GM20431 (cell line): ENCODE measurements around the gene TNFRSF1B.

Experiments used
- in situ Hi-C: fragments of 300-500 bp; cut with MseI, MboI; formaldehyde crosslinking; loops from one replicate; pipeline ENCODE4 v1.15.0; 2020; ENCODE audit warnings: low sequenced_read_pairs; ENCODE audit not compliant: unreplicated experiment

The TNFRSF1B gene

DNA sequence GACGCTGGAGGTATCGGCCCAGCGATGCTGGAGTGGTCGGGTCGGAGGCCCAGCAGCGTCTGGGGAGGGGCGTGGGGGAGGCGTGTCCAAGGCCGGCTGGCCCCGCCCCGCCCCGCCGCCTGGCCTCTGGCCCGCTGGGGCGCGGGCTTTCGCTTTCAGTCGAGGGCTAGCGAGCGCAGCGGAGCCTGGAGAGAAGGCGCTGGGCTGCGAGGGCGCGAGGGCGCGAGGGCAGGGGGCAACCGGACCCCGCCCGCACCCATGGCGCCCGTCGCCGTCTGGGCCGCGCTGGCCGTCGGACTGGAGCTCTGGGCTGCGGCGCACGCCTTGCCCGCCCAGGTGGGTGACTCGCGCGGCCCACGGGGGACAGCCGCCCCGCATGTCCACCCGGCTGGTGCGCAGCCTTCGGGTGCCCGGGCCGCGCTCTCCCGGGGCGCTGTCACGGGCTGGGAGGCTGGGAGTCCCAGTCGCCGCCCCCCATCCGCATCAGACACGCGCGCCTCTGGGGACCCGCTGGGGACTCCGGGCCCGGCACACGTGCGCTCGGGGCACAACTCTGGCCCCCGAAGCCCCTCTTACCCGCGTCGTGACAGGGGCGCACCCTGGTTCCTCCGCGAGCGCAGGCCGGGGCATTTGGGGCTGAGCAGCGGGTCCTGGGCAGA, at the start of gene TNFRSF1B:
Gene TNFRSF1B (plus strand): TSS at position 158 of the 659 bp plus-strand sequence. CDS start 101 bp downstream, at position 259.
- in situ Hi-C loops, result no loop called here

GRCh38 chr1:12121212-12122003, 45.4 kb upstream of the TNFRSF1B start:
- in situ Hi-C loops, result loop anchor here (5.0 to 25.0 kb wide), 2 partner anchors 86 to 491 kb away; partner anchors contain the start of gene DHRS3

GRCh38 chr1:12123172-12123571, 43.6 kb upstream of the TNFRSF1B start:
- in situ Hi-C loops, result loop anchor here (5.0 to 25.0 kb wide), 2 partner anchors 84 to 489 kb away; partner anchors contain the start of gene DHRS3

GRCh38 chr1:12124693-12125421, 41.9 kb upstream of the TNFRSF1B start:
- in situ Hi-C loops, result loop anchor here (5.0 to 25.0 kb wide), 2 partner anchors 82 to 487 kb away; partner anchors contain the start of gene DHRS3

- in situ Hi-C loops, result no loop called here
These were observed 41.1 kb upstream of the TNFRSF1B start for GRCh38 chr1:12125422-12126355.

GRCh38 chr1:12126781-12127180, 40.0 kb upstream of the TNFRSF1B start:
- in situ Hi-C loops, result no loop called here

- in situ Hi-C loops, result no loop called here
These were observed 39.5 kb upstream of the TNFRSF1B start for GRCh38 chr1:12127206-12127810.

GRCh38 chr1:12128120-12128519, 38.7 kb upstream of the TNFRSF1B start:
- in situ Hi-C loops, result no loop called here

DNA sequence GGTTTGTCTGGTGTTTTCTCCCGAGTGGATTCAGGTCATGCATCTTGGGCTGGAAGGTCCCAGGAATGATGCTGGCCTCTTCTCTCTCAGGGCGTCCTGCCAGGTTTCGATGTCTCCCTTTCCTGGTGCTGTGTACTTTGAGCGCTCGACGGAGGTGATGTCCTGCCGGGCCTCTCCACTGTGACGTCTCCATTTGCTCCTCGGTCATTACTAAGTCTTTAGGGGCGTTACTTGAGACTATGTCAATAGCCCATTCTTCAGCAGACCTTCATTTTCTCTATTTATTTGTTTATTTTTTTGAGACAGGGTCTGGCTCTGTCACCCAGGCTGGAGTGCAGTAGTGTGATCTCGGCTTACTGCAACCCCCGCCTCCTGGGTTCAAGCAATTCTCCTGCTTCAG, 37.2 kb upstream of the TNFRSF1B start:
- in situ Hi-C loops, result no loop called here

- in situ Hi-C loops, result no loop called here
These were observed 36.2 kb upstream of the TNFRSF1B start for GRCh38 chr1:12130466-12131130.

DNA sequence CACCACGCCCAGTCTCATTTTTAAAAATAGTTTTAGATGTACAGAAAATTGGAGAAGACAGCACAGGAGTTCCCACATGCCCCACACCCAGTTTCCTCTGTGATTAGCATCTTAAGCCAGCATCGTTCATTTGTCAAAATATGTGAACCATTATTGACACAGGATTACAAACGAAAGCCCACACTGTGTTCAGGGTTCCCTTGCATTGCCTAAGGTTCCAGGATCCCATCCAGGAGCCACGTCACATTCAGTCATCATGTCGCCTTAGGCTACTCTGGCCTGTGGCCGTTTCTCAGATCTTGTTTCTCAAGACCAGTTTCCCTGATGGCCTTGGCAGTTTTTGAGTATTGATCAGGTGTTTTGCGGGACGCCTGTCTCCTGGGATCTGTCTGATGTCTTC, 34.7 kb upstream of the TNFRSF1B start:
- in situ Hi-C loops, result no loop called here

DNA sequence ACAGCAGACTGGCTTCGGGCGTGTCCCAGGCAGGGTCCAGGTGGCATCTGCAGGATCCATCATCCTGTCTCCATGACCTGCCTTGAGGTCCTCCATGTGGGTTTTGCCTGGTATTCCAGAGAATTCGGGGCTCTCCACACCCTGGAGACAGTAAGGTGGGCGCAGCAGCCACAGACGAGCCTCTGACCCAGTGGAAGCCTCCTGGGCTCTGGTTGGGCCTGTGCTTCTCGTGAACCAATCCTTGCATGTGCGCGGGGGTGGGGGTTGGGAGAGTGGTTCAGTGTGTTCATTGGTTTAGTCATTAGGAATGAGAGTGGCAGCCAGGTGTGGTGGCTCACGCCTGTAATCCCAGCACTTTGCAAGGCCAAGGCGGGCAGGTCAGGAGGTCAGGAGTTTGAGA, 32.1 kb upstream of the TNFRSF1B start:
- in situ Hi-C loops, result no loop called here

DNA sequence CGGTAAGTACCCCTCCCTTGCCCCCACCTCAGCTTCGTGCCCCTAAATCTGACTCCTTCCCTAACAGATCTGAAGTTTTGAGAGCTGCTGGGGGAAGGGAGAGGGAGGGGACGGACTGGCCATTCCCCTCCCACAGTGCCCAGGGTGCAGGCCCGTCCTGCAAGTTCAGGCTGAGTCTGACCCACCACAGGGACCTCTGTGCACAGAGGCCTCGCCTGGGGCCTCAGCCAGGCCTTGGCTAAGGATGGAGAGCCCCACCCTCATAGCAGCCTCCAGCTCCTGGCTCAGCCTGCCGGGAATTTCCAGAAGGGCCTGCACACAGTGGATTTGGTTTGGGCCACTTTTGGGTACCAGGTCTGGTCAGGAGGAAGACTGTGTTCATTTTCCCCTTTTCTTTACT, 31.2 kb upstream of the TNFRSF1B start:
- in situ Hi-C loops, result no loop called here

DNA sequence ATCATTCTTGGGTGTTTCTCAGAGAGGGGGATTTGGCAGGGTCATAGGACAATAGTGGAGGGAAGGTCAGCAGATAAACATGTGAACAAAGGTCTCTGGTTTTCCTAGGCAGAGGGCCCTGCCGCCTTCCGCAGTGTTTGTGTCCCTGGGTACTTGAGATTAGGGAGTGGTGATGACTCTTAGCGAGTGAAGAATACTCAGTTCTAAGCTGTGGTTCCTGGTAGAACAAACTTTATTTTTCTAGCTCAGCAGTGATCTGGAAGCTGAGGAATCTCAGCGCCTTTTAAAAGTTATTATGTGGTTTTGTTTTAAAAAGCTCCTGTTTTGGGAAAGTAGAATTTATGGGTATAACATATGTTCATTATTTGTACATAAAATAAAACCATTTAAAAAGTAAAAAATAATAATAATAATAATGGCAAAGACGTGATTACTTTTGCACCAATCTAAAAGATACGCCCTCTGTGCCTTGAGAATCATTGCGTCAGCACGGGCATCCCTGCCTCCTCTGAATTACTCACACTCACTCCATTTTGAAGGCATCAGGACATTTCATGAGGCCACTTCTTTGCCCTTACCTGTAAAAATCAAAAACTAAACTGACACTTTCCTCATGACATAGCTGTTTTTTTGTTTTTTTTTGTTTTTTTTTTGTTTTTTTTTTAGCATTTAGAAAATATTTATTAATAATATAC, 29.7 kb upstream of the TNFRSF1B start:
- in situ Hi-C loops, result no loop called here

GRCh38 chr1:12138196-12139168, 28.3 kb upstream of the TNFRSF1B start:
- in situ Hi-C loops, result no loop called here

DNA sequence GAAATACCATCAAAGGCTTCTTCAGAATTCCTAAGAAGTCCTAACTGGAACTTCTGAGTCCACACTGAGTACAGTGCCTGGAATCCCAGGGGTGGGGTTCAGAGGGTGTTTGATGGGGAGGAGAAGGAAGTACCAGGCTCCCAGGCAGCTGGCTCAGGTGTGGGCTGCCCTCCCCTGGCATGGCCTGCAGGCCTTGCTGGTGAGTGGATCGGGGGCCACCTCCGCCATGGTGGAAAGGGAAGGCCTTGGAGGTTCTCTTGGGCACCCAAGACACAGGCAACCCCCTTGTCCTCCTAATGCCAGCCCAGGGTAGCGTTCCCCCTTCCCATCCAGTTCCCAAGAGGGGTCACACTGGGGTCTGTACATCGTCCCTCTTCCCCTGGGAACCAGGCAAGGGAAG, 26.8 kb upstream of the TNFRSF1B start:
- in situ Hi-C loops, result no loop called here
